Measurements from ENCODE around the gene ARPC4.
"Not testable (repeated sequence)": the region's sequence is repeated elsewhere in the genome, so short reads cannot be mapped to it uniquely, and the experiment has no call there.

The ARPC4 gene

GRCh38 chr3:9846931-9847488 lies 54.1 kb downstream of the ARPC4 start:
- no peak for TF ChIP-seq CTCF (IDR thresholded peaks at IDR 0.05; ENCODE audit: low read depth, low read length)
- no peak overlapping the region for H3K4me3 ChIP-seq (replicated peaks in 1 of 2; ENCODE audit: low read depth in 2 of 2, low read length in 2 of 2)
- DNase-seq (ENCODE audit: low read depth in 2 of 2), result no peak

- not testable (repeated sequence) for H3K4me3 ChIP-seq (replicated peaks in 1 of 2; ENCODE audit: low read depth in 2 of 2, low read length in 2 of 2); DNase-seq (ENCODE audit: low read depth in 2 of 2)
These were observed 55.0 kb downstream of the ARPC4 start for GRCh38 chr3:9847870-9848269.

GRCh38 chr3:9848860-9849259 lies 56.0 kb downstream of the ARPC4 start:
- not testable (repeated sequence) for H3K4me3 ChIP-seq (replicated peaks in 1 of 2; ENCODE audit: low read depth in 2 of 2, low read length in 2 of 2)
- DNase-seq (ENCODE audit: low read depth in 2 of 2), result peak; percentile 63 to 64
- TF ChIP-seq CTCF (IDR thresholded peaks at IDR 0.05; ENCODE audit: low read depth, low read length), result peak; percentile 37

- not testable (repeated sequence) for H3K4me3 ChIP-seq (replicated peaks in 1 of 2; ENCODE audit: low read depth in 2 of 2, low read length in 2 of 2); DNase-seq (ENCODE audit: low read depth in 2 of 2)
These were observed 58.5 kb downstream of the ARPC4 start for GRCh38 chr3:9851383-9851782.

GRCh38 chr3:9851926-9852325 lies 59.0 kb downstream of the ARPC4 start:
- DNase-seq (ENCODE audit: low read depth in 2 of 2), result peak in 1 of 2 donors; percentile 61
- H3K4me3 ChIP-seq (replicated peaks in 1 of 2; ENCODE audit: low read depth in 2 of 2, low read length in 2 of 2), result not testable (repeated sequence)

GRCh38 chr3:9852528-9852927 lies 59.6 kb downstream of the ARPC4 start:
- no peak overlapping the region for H3K4me3 ChIP-seq (replicated peaks in 1 of 2; ENCODE audit: low read depth in 2 of 2, low read length in 2 of 2)
- DNase-seq (ENCODE audit: low read depth in 2 of 2), result no peak
- no peak for TF ChIP-seq CTCF (IDR thresholded peaks at IDR 0.05; ENCODE audit: low read depth, low read length)

- H3K4me3 ChIP-seq (replicated peaks in 1 of 2; ENCODE audit: low read depth in 2 of 2, low read length in 2 of 2), result not testable (repeated sequence)
These were observed 61.5 kb downstream of the ARPC4 start for GRCh38 chr3:9854291-9854940.

GRCh38 chr3:9855594-9855993 lies 62.7 kb downstream of the ARPC4 start:
- no peak overlapping the region for H3K4me3 ChIP-seq (replicated peaks in 1 of 2; ENCODE audit: low read depth in 2 of 2, low read length in 2 of 2)
- no peak for DNase-seq (ENCODE audit: low read depth in 2 of 2)
- no peak for TF ChIP-seq CTCF (IDR thresholded peaks at IDR 0.05; ENCODE audit: low read depth, low read length)

More at GRCh38 chr3:9854291-9854940, 61.5 kb downstream of the ARPC4 start:
- not testable (repeated sequence) for DNase-seq (ENCODE audit: low read depth in 2 of 2)

All from cardiac fibroblast (primary cell).